ENCODE results near the gene FBXO8.

DNA sequence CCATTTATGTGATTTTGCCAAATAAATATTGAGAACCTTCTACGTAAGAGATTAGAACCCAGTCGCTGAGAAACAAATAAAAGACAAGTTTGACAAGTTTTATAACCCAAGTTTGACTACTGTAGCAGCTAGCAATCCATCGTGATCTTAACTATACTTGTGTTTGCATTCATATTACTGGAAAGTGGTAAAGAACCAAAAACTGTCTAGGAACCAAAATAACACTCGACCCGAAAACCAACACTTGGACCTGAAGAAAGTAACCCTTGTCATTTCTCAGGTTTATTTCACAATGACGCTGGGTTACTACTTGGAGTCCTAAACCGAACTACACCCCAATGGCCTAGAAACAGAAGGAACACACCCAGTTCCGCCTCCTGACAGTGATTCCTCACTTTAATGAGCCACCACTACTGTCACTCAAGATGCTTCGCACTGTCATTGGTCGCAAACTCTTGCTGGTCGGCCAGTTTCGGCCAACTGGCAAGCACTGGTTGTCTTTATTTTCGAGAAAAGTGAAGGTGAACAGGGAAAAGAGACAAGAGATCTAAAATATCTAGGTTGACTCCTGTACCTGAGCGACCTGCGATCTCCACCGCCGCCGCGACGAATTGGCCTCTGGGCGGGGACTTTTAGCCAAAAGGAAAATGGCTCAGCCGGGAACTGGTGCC lies 496 bp downstream of the FBXO8 start:
- no peak for TF ChIP-seq MAZ (IDR thresholded peaks at IDR 0.05; ENCODE audit: borderline replicate concordance, low read depth, low read length)
- TF ChIP-seq RFX5 (IDR thresholded peaks at IDR 0.05; ENCODE audit: low read depth, low read length) = no peak
- no peak for TF ChIP-seq POLR2A (IDR thresholded peaks at IDR 0.05; ENCODE audit: low read depth, low read length)
- TF ChIP-seq, protein P1, sequence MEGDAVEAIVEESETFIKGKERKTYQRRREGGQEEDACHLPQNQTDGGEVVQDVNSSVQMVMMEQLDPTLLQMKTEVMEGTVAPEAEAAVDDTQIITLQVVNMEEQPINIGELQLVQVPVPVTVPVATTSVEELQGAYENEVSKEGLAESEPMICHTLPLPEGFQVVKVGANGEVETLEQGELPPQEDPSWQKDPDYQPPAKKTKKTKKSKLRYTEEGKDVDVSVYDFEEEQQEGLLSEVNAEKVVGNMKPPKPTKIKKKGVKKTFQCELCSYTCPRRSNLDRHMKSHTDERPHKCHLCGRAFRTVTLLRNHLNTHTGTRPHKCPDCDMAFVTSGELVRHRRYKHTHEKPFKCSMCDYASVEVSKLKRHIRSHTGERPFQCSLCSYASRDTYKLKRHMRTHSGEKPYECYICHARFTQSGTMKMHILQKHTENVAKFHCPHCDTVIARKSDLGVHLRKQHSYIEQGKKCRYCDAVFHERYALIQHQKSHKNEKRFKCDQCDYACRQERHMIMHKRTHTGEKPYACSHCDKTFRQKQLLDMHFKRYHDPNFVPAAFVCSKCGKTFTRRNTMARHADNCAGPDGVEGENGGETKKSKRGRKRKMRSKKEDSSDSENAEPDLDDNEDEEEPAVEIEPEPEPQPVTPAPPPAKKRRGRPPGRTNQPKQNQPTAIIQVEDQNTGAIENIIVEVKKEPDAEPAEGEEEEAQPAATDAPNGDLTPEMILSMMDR (conservative IDR thresholded peaks at IDR 0.05; ENCODE audit: low read depth, low read length) = no peak
- TF ChIP-seq RAD21 (IDR thresholded peaks at IDR 0.05; ENCODE audit: low read length) = no peak
- peak; percentile 54; the same call in 1 of the 2 replicates for TF ChIP-seq FOS (IDR thresholded peaks at IDR 0.05; ENCODE audit: low read depth, low read length)
- TF ChIP-seq CHD1 (IDR thresholded peaks at IDR 0.05; ENCODE audit: low read depth, low read length) = no peak
- no peak for TF ChIP-seq SMC3 (IDR thresholded peaks at IDR 0.05; ENCODE audit: low read depth, low read length)
- TF ChIP-seq, protein P2, sequence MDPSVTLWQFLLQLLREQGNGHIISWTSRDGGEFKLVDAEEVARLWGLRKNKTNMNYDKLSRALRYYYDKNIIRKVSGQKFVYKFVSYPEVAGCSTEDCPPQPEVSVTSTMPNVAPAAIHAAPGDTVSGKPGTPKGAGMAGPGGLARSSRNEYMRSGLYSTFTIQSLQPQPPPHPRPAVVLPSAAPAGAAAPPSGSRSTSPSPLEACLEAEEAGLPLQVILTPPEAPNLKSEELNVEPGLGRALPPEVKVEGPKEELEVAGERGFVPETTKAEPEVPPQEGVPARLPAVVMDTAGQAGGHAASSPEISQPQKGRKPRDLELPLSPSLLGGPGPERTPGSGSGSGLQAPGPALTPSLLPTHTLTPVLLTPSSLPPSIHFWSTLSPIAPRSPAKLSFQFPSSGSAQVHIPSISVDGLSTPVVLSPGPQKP (IDR thresholded peaks at IDR 0.05; ENCODE audit: borderline replicate concordance, low read depth, low read length) = no peak
